Measurements from ENCODE around the gene ZC3H12A. TPM values are rescaled to one million over a fixed set of nuclear protein-coding genes. Genes with fewer than 3 reads are reported as not detected.

ZC3H12A gene
- total RNA-seq, result 4.1 and 5.2 TPM in 2 replicates

GRCh38 chr1:37474046-37474696 is at the start of gene ZC3H12A:
Gene ZC3H12A, plus strand, starts transcription at chr1:37474580. Its CDS starts 917 bp downstream, at chr1:37475497.

GRCh38 chr1:37514350-37515184 is 40.2 kb downstream of the ZC3H12A start, which contains the start of gene MEAF6:
Gene MEAF6, minus strand, starts transcription at chr1:37514766. Its CDS starts 20 bp downstream, at chr1:37514746.

Small RNA genes lying within 50 kb of the gene (small RNA-seq; reads per million reads assigned to genes)
- gene MIR5581, result 0.42 reads per million

Other genes with a start within 250 kb of the ZC3H12A start
- gene MEAF6, start 40.2 kb downstream of the ZC3H12A start, total RNA-seq, result 69.5 and 76.7 TPM in 2 replicates
- gene SNIP1, start 79.7 kb downstream of the ZC3H12A start, total RNA-seq, result 16.8 and 18.8 TPM in 2 replicates
- 2.5 and 2.9 TPM in 2 replicates for gene DNALI1, start 82.4 kb downstream of the ZC3H12A start, total RNA-seq
- 67.6 and 91.9 TPM in 2 replicates for gene GNL2, start 121.4 kb downstream of the ZC3H12A start, total RNA-seq
- not detected in 2 replicates for gene RSPO1, start 160.3 kb downstream of the ZC3H12A start, total RNA-seq
- gene CDCA8, start 217.9 kb downstream of the ZC3H12A start, total RNA-seq, result 21.3 and 31.5 TPM in 2 replicates

All from thoracic aorta endothelial cell (primary cell).